Stimulated activated naive CD4-positive, alpha-beta T cell (primary cell): ENCODE measurements around the gene CTRB2.
"Not testable (repeated sequence)": the region's sequence is repeated elsewhere in the genome, so short reads cannot be mapped to it uniquely, and the experiment has no call there.

Experiments
- DNase-seq, 6 experiments: peaks; one replicate each; lab custom pipeline; 2025; lab: John Stamatoyannopoulos, UW

CTRB2 gene

GRCh38 chr16:75227361-75228142 is 20.6 kb upstream of the CTRB2 start:
- DNase-seq: no peak

- no peak for DNase-seq
Observed at GRCh38 chr16:75226550-75227360, 19.8 kb upstream of the CTRB2 start.

- DNase-seq: no peak
Observed at GRCh38 chr16:75225678-75226515, 18.9 kb upstream of the CTRB2 start.

GRCh38 chr16:75225092-75225491 is 18.1 kb upstream of the CTRB2 start:
- no peak for DNase-seq

GRCh38 chr16:75224306-75225082 is 17.5 kb upstream of the CTRB2 start:
- DNase-seq: no peak

- DNase-seq: not testable (repeated sequence)
Observed at GRCh38 chr16:75223129-75223528, 16.2 kb upstream of the CTRB2 start.

- DNase-seq: no peak
Observed at GRCh38 chr16:75222271-75222783, 15.4 kb upstream of the CTRB2 start.

- DNase-seq: peak in 4 of 6 experiments; percentile 6 to 49 (median 25)
Observed at GRCh38 chr16:75219838-75220237, 12.9 kb upstream of the CTRB2 start.

- no peak for DNase-seq
Observed at GRCh38 chr16:75219088-75219487, 12.1 kb upstream of the CTRB2 start.

- DNase-seq: no peak
Observed at GRCh38 chr16:75218256-75219076, 11.5 kb upstream of the CTRB2 start, which contains the start of gene CTRB1. Gene CTRB1, plus strand, starts transcription at chr16:75218988. Its CDS starts 20 bp downstream, at chr16:75219008.

GRCh38 chr16:75217389-75217851 is 10.5 kb upstream of the CTRB2 start:
- DNase-seq: no peak

GRCh38 chr16:75216576-75216975 is 9.6 kb upstream of the CTRB2 start:
- no peak for DNase-seq

GRCh38 chr16:75216127-75216526 is 9.2 kb upstream of the CTRB2 start:
- no peak for DNase-seq

- not testable (repeated sequence) for DNase-seq
Observed at GRCh38 chr16:75211286-75211685, 4.3 kb upstream of the CTRB2 start.

GRCh38 chr16:75209944-75210343 is 3.0 kb upstream of the CTRB2 start:
- no peak for DNase-seq

- DNase-seq: not testable (repeated sequence)
Observed at GRCh38 chr16:75209514-75209913, 2.6 kb upstream of the CTRB2 start.

- DNase-seq: no peak
Observed at GRCh38 chr16:75208861-75209505, 2.0 kb upstream of the CTRB2 start.

- no peak for DNase-seq
Observed at GRCh38 chr16:75208242-75208825, 1.4 kb upstream of the CTRB2 start.

- DNase-seq: no peak
Observed at GRCh38 chr16:75207831-75208230, 870 bp upstream of the CTRB2 start.
